ENCODE data around the gene MTA3.
A peak's percentile ranks its signal among the peaks of the same experiment; 100 is the strongest.
"Not testable (repeated sequence)": the region's sequence is repeated elsewhere in the genome, so short reads cannot be mapped to it uniquely, and the experiment has no call there.

The MTA3 gene

GRCh38 chr2:42568401-42569115 lies at the start of gene MTA3:
Gene MTA3, plus strand, starts transcription at chr2:42568632. Its CDS starts 114 bp downstream, at chr2:42568746.
- peak; percentile 21 to 67 (median 48) for DNase-seq

GRCh38 chr2:42519624-42520023 lies 48.8 kb upstream of the MTA3 start:
- no peak for DNase-seq

GRCh38 chr2:42522035-42522434 lies 46.4 kb upstream of the MTA3 start:
- DNase-seq = no peak

GRCh38 chr2:42523341-42523740 lies 45.1 kb upstream of the MTA3 start:
- DNase-seq = peak in 4 of 6 experiments; percentile 22 to 39 (median 34)

- no peak for DNase-seq
Measured at GRCh38 chr2:42532397-42532796, 36.0 kb upstream of the MTA3 start.

- no peak for DNase-seq
Measured at GRCh38 chr2:42537493-42537892, 30.9 kb upstream of the MTA3 start.

GRCh38 chr2:42542871-42543270 lies 25.6 kb upstream of the MTA3 start:
- DNase-seq = no peak

- DNase-seq = no peak
Measured at GRCh38 chr2:42545023-42545721, 23.3 kb upstream of the MTA3 start.

- no peak for DNase-seq
Measured at GRCh38 chr2:42545841-42546390, 22.5 kb upstream of the MTA3 start.

GRCh38 chr2:42547014-42547413 lies 21.4 kb upstream of the MTA3 start:
- no peak for DNase-seq

- DNase-seq = no peak
Measured at GRCh38 chr2:42547446-42548295, 20.8 kb upstream of the MTA3 start.

- no peak for DNase-seq
Measured at GRCh38 chr2:42550870-42551269, 17.6 kb upstream of the MTA3 start.

GRCh38 chr2:42554392-42554791 lies 14.0 kb upstream of the MTA3 start:
- no peak for DNase-seq

GRCh38 chr2:42556315-42556890 lies 12.0 kb upstream of the MTA3 start:
- DNase-seq = no peak

GRCh38 chr2:42557306-42557705 lies 11.1 kb upstream of the MTA3 start:
- no peak for DNase-seq

GRCh38 chr2:42558827-42559226 lies 9.6 kb upstream of the MTA3 start:
- no peak for DNase-seq

- not testable (repeated sequence) for DNase-seq
Measured at GRCh38 chr2:42560133-42560532, 8.3 kb upstream of the MTA3 start.

- DNase-seq = no peak
Measured at GRCh38 chr2:42560899-42561298, 7.5 kb upstream of the MTA3 start.

- no peak for DNase-seq
Measured at GRCh38 chr2:42562474-42563144, 5.8 kb upstream of the MTA3 start.

- peak in 3 of 6 experiments; percentile 25 to 51 (median 49) for DNase-seq
Measured at GRCh38 chr2:42566025-42566424, 2.4 kb upstream of the MTA3 start.

GRCh38 chr2:42566837-42567321 lies 1.6 kb upstream of the MTA3 start:
- DNase-seq = no peak

GRCh38 chr2:42567364-42567763 lies 1.1 kb upstream of the MTA3 start:
- DNase-seq = no peak

Measured in stimulated activated naive CD4-positive, alpha-beta T cell (primary cell).